ENCODE results near the gene OR13C8.
"Not testable (repeated sequence)": the region's sequence is repeated elsewhere in the genome, so short reads cannot be mapped to it uniquely, and the experiment has no call there.

OR13C8 gene

GRCh38 chr9:104589626-104590025 is 20.7 kb downstream of the OR13C8 start:
- Mint-ChIP-seq H3K4me1 (ENCODE audit: low read depth) (no peaks in the 10 kb centered on the region), H3K4me3 (no peak overlapping the region), H3K27me3 (peaks cover 2% of the 10 kb centered on the region), H3K27ac (no peak overlapping the region), H3K9me3 (ENCODE audit: low read depth) (no peaks in the 10 kb centered on the region), H3K36me3 (no peaks in the 10 kb centered on the region)

GRCh38 chr9:104598749-104599148 is 29.8 kb downstream of the OR13C8 start:
- H3K36me3 Mint-ChIP-seq; H3K27ac Mint-ChIP-seq; H3K4me3 Mint-ChIP-seq; H3K27me3 Mint-ChIP-seq; H3K9me3 Mint-ChIP-seq (ENCODE audit: low read depth); H3K4me1 Mint-ChIP-seq (ENCODE audit: low read depth): not testable (repeated sequence)

GRCh38 chr9:104599313-104599712 is 30.3 kb downstream of the OR13C8 start, which contains the start of gene OR13C5:
OR13C5 (minus strand) TSS chr9:104599413; CDS start chr9:104599413, 0 bp downstream.
- H3K36me3 Mint-ChIP-seq; H3K27me3 Mint-ChIP-seq; H3K4me1 Mint-ChIP-seq (ENCODE audit: low read depth); H3K4me3 Mint-ChIP-seq; H3K9me3 Mint-ChIP-seq (ENCODE audit: low read depth); H3K27ac Mint-ChIP-seq: not testable (repeated sequence)

GRCh38 chr9:104604801-104605200 is 35.8 kb downstream of the OR13C8 start:
- no peaks in the 10 kb centered on the region for H3K9me3 Mint-ChIP-seq (ENCODE audit: low read depth)
- H3K27me3 Mint-ChIP-seq, result no peaks in the 10 kb centered on the region
- no peaks in the 10 kb centered on the region for H3K4me1 Mint-ChIP-seq (ENCODE audit: low read depth)
- no peak overlapping the region for H3K4me3 Mint-ChIP-seq
- no peak overlapping the region for H3K27ac Mint-ChIP-seq
- no peaks in the 10 kb centered on the region for H3K36me3 Mint-ChIP-seq

- not testable (repeated sequence) for H3K36me3 Mint-ChIP-seq; H3K27me3 Mint-ChIP-seq; H3K4me1 Mint-ChIP-seq (ENCODE audit: low read depth); H3K9me3 Mint-ChIP-seq (ENCODE audit: low read depth); H3K4me3 Mint-ChIP-seq; H3K27ac Mint-ChIP-seq
Measured at GRCh38 chr9:104605527-104605926, 36.6 kb downstream of the OR13C8 start, which contains the start of gene OR13C2. OR13C2 (minus strand) TSS chr9:104605627; CDS start chr9:104605627, 0 bp downstream.

- H3K27ac Mint-ChIP-seq, result no peak overlapping the region
- no peaks in the 10 kb centered on the region for H3K27me3 Mint-ChIP-seq
- H3K4me3 Mint-ChIP-seq, result no peak overlapping the region
- no peaks in the 10 kb centered on the region for H3K36me3 Mint-ChIP-seq
- H3K4me1 Mint-ChIP-seq (ENCODE audit: low read depth), result no peaks in the 10 kb centered on the region
- no peaks in the 10 kb centered on the region for H3K9me3 Mint-ChIP-seq (ENCODE audit: low read depth)
Measured at GRCh38 chr9:104606152-104606551, 37.2 kb downstream of the OR13C8 start.

GRCh38 chr9:104608336-104608735 is 39.4 kb downstream of the OR13C8 start:
- Mint-ChIP-seq H3K27me3 (no peaks in the 10 kb centered on the region), H3K9me3 (ENCODE audit: low read depth) (no peaks in the 10 kb centered on the region), H3K4me1 (ENCODE audit: low read depth) (no peaks in the 10 kb centered on the region), H3K36me3 (no peaks in the 10 kb centered on the region), H3K4me3 (no peak overlapping the region), H3K27ac (no peak overlapping the region)

- Mint-ChIP-seq H3K4me3 (no peak overlapping the region), H3K27me3 (no peaks in the 10 kb centered on the region), H3K9me3 (ENCODE audit: low read depth) (no peaks in the 10 kb centered on the region), H3K36me3 (peaks cover 4% of the 10 kb centered on the region), H3K4me1 (ENCODE audit: low read depth) (no peaks in the 10 kb centered on the region), H3K27ac (no peak overlapping the region)
Measured at GRCh38 chr9:104611213-104611612, 42.2 kb downstream of the OR13C8 start.

- H3K27me3 Mint-ChIP-seq, result no peaks in the 10 kb centered on the region
- no peaks in the 10 kb centered on the region for H3K4me1 Mint-ChIP-seq (ENCODE audit: low read depth)
- peaks cover 4% of the 10 kb centered on the region for H3K36me3 Mint-ChIP-seq
- no peak overlapping the region for H3K27ac Mint-ChIP-seq
- no peaks in the 10 kb centered on the region for H3K9me3 Mint-ChIP-seq (ENCODE audit: low read depth)
- no peak overlapping the region for H3K4me3 Mint-ChIP-seq
Measured at GRCh38 chr9:104617418-104617817, 48.5 kb downstream of the OR13C8 start.

- Mint-ChIP-seq H3K36me3 (peaks cover 4% of the 10 kb centered on the region), H3K27ac (no peak within 1 kb of the TSS), H3K27me3 (no peaks in the 10 kb centered on the region), H3K4me1 (ENCODE audit: low read depth) (no peaks in the 10 kb centered on the region), H3K4me3 (no peak within 1 kb of the TSS), H3K9me3 (ENCODE audit: low read depth) (no peaks in the 10 kb centered on the region)
Measured at GRCh38 chr9:104618104-104618503, 49.1 kb downstream of the OR13C8 start, which contains the start of gene OR13C9. OR13C9 (minus strand) TSS chr9:104618204; CDS start chr9:104618204, 0 bp downstream.
